ENCODE measurements around the gene STX10.

The STX10 gene

GRCh38 chr19:13155472-13156359 lies 5.5 kb upstream of the STX10 start:
- no peak for TF ChIP-seq CTCF (IDR thresholded peaks at IDR 0.05)
- peak overlapping the region; percentile 98 to 100 for H3K27ac ChIP-seq
- peak overlapping the region; percentile 93 for H3K4me3 ChIP-seq
- peak; percentile 93 for DNase-seq (ENCODE audit: low spot score)

GRCh38 chr19:13154911-13155471 lies 4.8 kb upstream of the STX10 start:
- Histone ChIP-seq H3K27ac (peak overlapping the region; percentile 98 to 100), H3K4me3 (peak overlapping the region; percentile 93)
- peak; percentile 88 for DNase-seq (ENCODE audit: low spot score)
- TF ChIP-seq CTCF (IDR thresholded peaks at IDR 0.05), result no peak

GRCh38 chr19:13154241-13154778 lies 4.1 kb upstream of the STX10 start:
- peak overlapping the region; percentile 98 to 100 for H3K27ac ChIP-seq
- H3K4me3 ChIP-seq, result peak overlapping the region; percentile 93
- TF ChIP-seq CTCF (IDR thresholded peaks at IDR 0.05), result no peak
- peak; percentile 98 for DNase-seq (ENCODE audit: low spot score)

GRCh38 chr19:13153569-13154240 lies 3.5 kb upstream of the STX10 start:
- H3K4me3 ChIP-seq, result peak overlapping the region; percentile 93
- no peak for TF ChIP-seq CTCF (IDR thresholded peaks at IDR 0.05)
- DNase-seq (ENCODE audit: low spot score), result peak; percentile 80
- peak overlapping the region; percentile 98 to 100 for H3K27ac ChIP-seq

- TF ChIP-seq CTCF (IDR thresholded peaks at IDR 0.05), result no peak
- peak; percentile 98 for DNase-seq (ENCODE audit: low spot score)
- Histone ChIP-seq H3K27ac (peak overlapping the region; percentile 98 to 100), H3K4me3 (peak overlapping the region; percentile 93)
Measured at GRCh38 chr19:13152974-13153568, 2.9 kb upstream of the STX10 start.

GRCh38 chr19:13152356-13152973 lies 2.3 kb upstream of the STX10 start:
- peak overlapping the region; percentile 98 to 100 for H3K27ac ChIP-seq
- H3K4me3 ChIP-seq, result peak overlapping the region; percentile 93
- DNase-seq (ENCODE audit: low spot score), result no peak
- no peak for TF ChIP-seq CTCF (IDR thresholded peaks at IDR 0.05)
